ENCODE results near the gene GATAD2B.

GRCh38 chr1:153883223-153883622 lies 39.5 kb downstream of the GATAD2B start:
- TF ChIP-seq YY1 (IDR thresholded peaks at IDR 0.05; ENCODE audit: insufficient read depth, insufficient read length) = no peak
- no peak for TF ChIP-seq SUZ12 (IDR thresholded peaks at IDR 0.05; ENCODE audit: extremely low read depth, insufficient read depth, insufficient read length)
- TF ChIP-seq ZNF274 (IDR thresholded peaks at IDR 0.05; ENCODE audit: low read depth, low read length) = no peak

Measured in NT2/D1 (cell line).